Suprapubic skin (tissue), 4 donors: Measurements from ENCODE around the gene AGAP1. TPM values are rescaled to one million over a fixed set of nuclear protein-coding genes. Genes with fewer than 3 reads are reported as not detected.

Experiments used
- DNase-seq, 2 donors: peaks; one replicate each; pipeline ENCODE4 v3.0.0-alpha.2; 2019; ENCODE audit warnings: low spot score in 2 of 2
- H3K27ac ChIP-seq: fragments of 200-600 bp; sonication (generic); one replicate; pipeline ENCODE4 v1.5.1; 2019
- H3K27me3 ChIP-seq: fragments of 200-600 bp; sonication (generic); one replicate; pipeline ENCODE4 v1.5.1; 2019
- H3K36me3 ChIP-seq: fragments of 200-600 bp; sonication (generic); one replicate; pipeline ENCODE4 v1.5.1; 2019
- H3K4me1 ChIP-seq: fragments of 200-600 bp; sonication (generic); one replicate; pipeline ENCODE4 v1.5.1; 2019
- H3K4me3 ChIP-seq: fragments of 200-600 bp; sonication (generic); one replicate; pipeline ENCODE4 v1.5.1; 2019; ENCODE audit warnings: mild to moderate bottlenecking
- H3K9me3 ChIP-seq: fragments of 200-600 bp; sonication (generic); one replicate; pipeline ENCODE4 v1.5.1; 2019
- CTCF ChIP-seq, 2 donors: fragments of 200-600 bp in 1 of 2; fragments of 450-650 bp in 1 of 2; sonication (generic) in 1 of 2; IDR thresholded peaks; one replicate each; pipeline ENCODE4 v1.5.1; 2016 to 2019; ENCODE audit warnings: antibody characterized with exemption in 2 of 2, mild to moderate bottlenecking in 1 of 2, moderate library complexity in 1 of 2
- EP300 ChIP-seq: sonication (generic); formaldehyde crosslinking; IDR thresholded peaks from one replicate; pipeline ENCODE4 v1.6.1; 2017; ENCODE audit warnings: antibody characterized with exemption
- POLR2A ChIP-seq, 2 donors: fragments of 450-650 bp; IDR thresholded peaks; one replicate each; pipeline ENCODE4 v1.6.1; 2017; ENCODE audit warnings: antibody characterized with exemption in 2 of 2, mild to moderate bottlenecking in 2 of 2, moderate library complexity in 2 of 2
- POLR2AphosphoS5 ChIP-seq, 3 donors: sonication (generic); formaldehyde crosslinking; IDR thresholded peaks; one replicate each; pipeline ENCODE4 v1.6.1; 2017; ENCODE audit warnings: antibody characterized with exemption in 3 of 3
- WGBS: methylation state at CpG from one replicate; pipeline ENCODE4 v1.1.5; 2018; 5-methylcytosine and 5-hydroxymethylcytosine counted together
- total RNA-seq, 4 donors: library from RNA; depleted of rRNA; stranded (reverse); fragments of >200 nt; gene quantifications; one replicate each; pipeline ENCODE4 v1.1.0, GENCODE V29; 2016

The AGAP1 gene
- total RNA-seq, 4 donors from 2014 or later, result 14.1 to 30.7 (median 19.4) TPM

- H3K4me3 ChIP-seq, result no peak overlapping the region
- H3K27me3 ChIP-seq, result no peaks in the 10 kb centered on the region
- peaks cover 13% of the 10 kb centered on the region for H3K36me3 ChIP-seq
- no peak for DNase-seq
- 83% methylated on average over 8 of the region's 8 CpGs for WGBS
- H3K4me1 ChIP-seq, result no peaks in the 10 kb centered on the region
- H3K27ac ChIP-seq, result no peak overlapping the region
- H3K9me3 ChIP-seq, result no peaks in the 10 kb centered on the region
- no peak for TF ChIP-seq CTCF (IDR thresholded peaks at IDR 0.05)
- TF ChIP-seq POLR2AphosphoS5 (IDR thresholded peaks at IDR 0.05), result no peak
- no peak for TF ChIP-seq POLR2A (IDR thresholded peaks at IDR 0.05)
- no peak for TF ChIP-seq EP300
Measured at GRCh38 chr2:235897992-235898391, 404.1 kb downstream of the AGAP1 start.

GRCh38 chr2:235898766-235899165 is 404.9 kb downstream of the AGAP1 start:
- Histone ChIP-seq H3K9me3 (no peaks in the 10 kb centered on the region), H3K27ac (no peak overlapping the region), H3K4me1 (no peaks in the 10 kb centered on the region), H3K36me3 (peaks cover 10% of the 10 kb centered on the region), H3K4me3 (no peak overlapping the region), H3K27me3 (no peaks in the 10 kb centered on the region)
- DNase-seq, result no peak
- no peak for TF ChIP-seq POLR2A (IDR thresholded peaks at IDR 0.05)
- TF ChIP-seq POLR2AphosphoS5 (IDR thresholded peaks at IDR 0.05), result no peak
- WGBS, result 90% methylated on average over 4 of the region's 4 CpGs

- H3K36me3 ChIP-seq, result no peaks in the 10 kb centered on the region
- 91% methylated on average over 1 of the region's 1 CpG for WGBS
- no peaks in the 10 kb centered on the region for H3K27me3 ChIP-seq
- no peak overlapping the region for H3K4me3 ChIP-seq
- H3K27ac ChIP-seq, result no peak overlapping the region
- H3K4me1 ChIP-seq, result no peaks in the 10 kb centered on the region
- TF ChIP-seq CTCF (IDR thresholded peaks at IDR 0.05), result no peak
- TF ChIP-seq POLR2A (IDR thresholded peaks at IDR 0.05), result no peak
- TF ChIP-seq EP300, result no peak
- no peak for TF ChIP-seq POLR2AphosphoS5 (IDR thresholded peaks at IDR 0.05)
- DNase-seq, result no peak
- no peaks in the 10 kb centered on the region for H3K9me3 ChIP-seq
Measured at GRCh38 chr2:235900631-235901030, 406.8 kb downstream of the AGAP1 start.

GRCh38 chr2:235901243-235901642 is 407.4 kb downstream of the AGAP1 start:
- no peak overlapping the region for H3K4me3 ChIP-seq
- no peak for DNase-seq
- no peaks in the 10 kb centered on the region for H3K4me1 ChIP-seq
- H3K27ac ChIP-seq, result no peak overlapping the region
- H3K36me3 ChIP-seq, result no peaks in the 10 kb centered on the region
- no peaks in the 10 kb centered on the region for H3K27me3 ChIP-seq
- 96% methylated on average over 1 of the region's 1 CpG for WGBS
- no peaks in the 10 kb centered on the region for H3K9me3 ChIP-seq
- no peak for TF ChIP-seq CTCF (IDR thresholded peaks at IDR 0.05)
- TF ChIP-seq EP300, result no peak
- no peak for TF ChIP-seq POLR2A (IDR thresholded peaks at IDR 0.05)
- TF ChIP-seq POLR2AphosphoS5 (IDR thresholded peaks at IDR 0.05), result no peak

- WGBS, result 87% methylated on average over 21 of the region's 21 CpGs
- Histone ChIP-seq H3K4me1 (no peaks in the 10 kb centered on the region), H3K9me3 (no peaks in the 10 kb centered on the region), H3K27me3 (no peaks in the 10 kb centered on the region), H3K36me3 (no peaks in the 10 kb centered on the region), H3K27ac (no peak overlapping the region), H3K4me3 (no peak overlapping the region)
- no peak for DNase-seq
- no peak for TF ChIP-seq CTCF (IDR thresholded peaks at IDR 0.05)
- no peak for TF ChIP-seq EP300
- TF ChIP-seq POLR2A (IDR thresholded peaks at IDR 0.05), result no peak
- TF ChIP-seq POLR2AphosphoS5 (IDR thresholded peaks at IDR 0.05), result no peak
Measured at GRCh38 chr2:235903782-235904584, 410.1 kb downstream of the AGAP1 start.
